K562 (cell line): ENCODE results near the gene PLEKHA8. TPM values are rescaled to one million over a fixed set of nuclear protein-coding genes. Genes with fewer than 3 reads are reported as not detected.
A peak's percentile ranks its signal among the peaks of the same experiment; 100 is the strongest.

Experiments used
- HLTF ChIP-seq: fragments of 450-650 bp; IDR thresholded peaks from 2 replicates; pipeline ENCODE4 v1.6.1; 2016
- KLF16 ChIP-seq: IDR thresholded peaks from 2 replicates; pipeline ENCODE4 v1.6.1; 2016; ENCODE audit warnings: antibody characterized with exemption
- MLLT1 ChIP-seq, 2 experiments: fragments of 450-650 bp; IDR thresholded peaks; 2 replicates each; pipeline ENCODE4 v1.6.1; 2016
- NFRKB ChIP-seq: fragments of 450-650 bp; IDR thresholded peaks from 2 replicates; pipeline ENCODE4 v1.6.1; 2016; ENCODE audit warnings: low read depth
- PKNOX1 ChIP-seq: fragments of 450-650 bp; IDR thresholded peaks from 2 replicates; pipeline ENCODE4 v1.6.1; 2016
- PTBP1 ChIP-seq: fragments of 200-400 bp; formaldehyde crosslinking; IDR thresholded peaks from 2 replicates; pipeline ENCODE4 v1.6.1; 2017; ENCODE audit warnings: low read depth, low read length
- RERE ChIP-seq: sonication (generic); formaldehyde crosslinking; IDR thresholded peaks from 2 replicates; pipeline ENCODE4 v1.8.0; 2023; ENCODE audit warnings: missing genetic modification reagents, mild to moderate bottlenecking, borderline replicate concordance
- SFPQ ChIP-seq: fragments of 200-400 bp; formaldehyde crosslinking; IDR thresholded peaks from 2 replicates; pipeline ENCODE4 v1.6.1; 2017; ENCODE audit warnings: mild to moderate bottlenecking, low read depth, low read length, moderate library complexity
- SMARCC2 ChIP-seq: fragments of 450-650 bp; IDR thresholded peaks from 2 replicates; pipeline ENCODE4 v1.6.1; 2017; ENCODE audit warnings: antibody characterized with exemption, moderate library complexity, mild to moderate bottlenecking, low read depth
- TAL1 ChIP-seq: fragments of 450-650 bp; IDR thresholded peaks from 2 replicates; pipeline ENCODE4 v1.6.1; 2016; ENCODE audit warnings: mild to moderate bottlenecking
- TCF7L2 ChIP-seq: fragments of 150-350 bp; IDR thresholded peaks from 2 replicates; pipeline ENCODE4 v1.6.1; 2016; ENCODE audit warnings: low read depth, mild to moderate bottlenecking, low read length, moderate library complexity
- ZBTB8A ChIP-seq: fragments of 450-650 bp; IDR thresholded peaks from 2 replicates; pipeline ENCODE4 v1.6.1; 2018; ENCODE audit warnings: mild to moderate bottlenecking, moderate library complexity; ENCODE audit not compliant: partially characterized antibody
- ZNF217 ChIP-seq: sonication (generic); formaldehyde crosslinking; IDR thresholded peaks from 2 replicates; pipeline ENCODE4 v1.8.0; 2022; ENCODE audit warnings: mild to moderate bottlenecking, missing genetic modification reagents
- ZNF699 ChIP-seq: fragments of 250-450 bp; sonication (Bioruptor Pico); IDR thresholded peaks from 2 replicates; pipeline ENCODE4 v1.8.0; 2021; ENCODE audit warnings: mild to moderate bottlenecking, moderate library complexity; ENCODE audit not compliant: insufficient replicate concordance
- ZNF830 ChIP-seq: fragments of 250-450 bp; sonication (Bioruptor Pico); IDR thresholded peaks from 2 replicates; pipeline ENCODE4 v1.5.0; 2021; ENCODE audit warnings: mild to moderate bottlenecking
- polyA plus RNA-seq, 8 experiments: library from polyadenylated mRNA; depleted of rRNA in 4 of 8; stranded (reverse) in 5 of 8; unstranded in 3 of 8; fragments of >200 nt; fragmentation: Nextera tagmentation in 2 of 8; fragmentation: Illumina TruSeq in 1 of 8; extraction: Ambion mirVana in 2 of 8; extraction: Trizol in 1 of 8; gene quantifications; 2 replicates each; pipeline versions ENCODE4 v1.2.1 to v1.2.3, GENCODE V29; 2011 to 2014; ENCODE audit warnings: inconsistent platforms in 1 of 8, missing spikeins in 1 of 8
- total RNA-seq, 7 experiments: library from RNA; depleted of rRNA in 6 of 7; stranded (reverse); fragments of >200 nt in 6 of 7; fragmentation: Illumina TruSeq in 2 of 7; extraction: Trizol in 2 of 7; gene quantifications; 2 replicates each; pipeline versions ENCODE4 v1.2.1 to v1.2.3, GENCODE V29; 2011 to 2021; ENCODE audit warnings: low replicate concordance in 1 of 7
- TF ChIP-seq, protein P1 (sequence below): fragments of 450-650 bp; formaldehyde crosslinking; IDR thresholded peaks from 2 replicates; pipeline ENCODE4 v1.4.0; 2020; ENCODE audit warnings: mild to moderate bottlenecking, moderate library complexity

Gene PLEKHA8
- total and polyA plus RNA-seq, 9 of the 15 experiments (the other 6 are each of a cell fraction or from before 2014, with no cell fraction given) = 3.2 to 16.3 (median 11.8) TPM

- TF ChIP-seq RERE (no peak), KLF16 (0 out of 2 replicates have a peak, but pooled peaks have one; percentile 7), SFPQ (no peak), ZBTB8A (no peak), SMARCC2 (no peak), NFRKB (0 out of 2 replicates have a peak, but pooled peaks have one; percentile 42), PKNOX1 (peak; percentile 100), ZNF217 (CRISPR knock-in tag) (no peak), MLLT1 (IDR thresholded peaks at IDR 0.05) (peak; percentile 43 to 87; a peak in 2 of 4 replicates), TCF7L2 (no peak), ZNF830 (CRISPR knock-in tag) (no peak), TAL1 (no peak), HLTF (no peak), ZNF699 (CRISPR knock-in tag) (no peak), PTBP1 (no peak)
- TF ChIP-seq, protein P1, sequence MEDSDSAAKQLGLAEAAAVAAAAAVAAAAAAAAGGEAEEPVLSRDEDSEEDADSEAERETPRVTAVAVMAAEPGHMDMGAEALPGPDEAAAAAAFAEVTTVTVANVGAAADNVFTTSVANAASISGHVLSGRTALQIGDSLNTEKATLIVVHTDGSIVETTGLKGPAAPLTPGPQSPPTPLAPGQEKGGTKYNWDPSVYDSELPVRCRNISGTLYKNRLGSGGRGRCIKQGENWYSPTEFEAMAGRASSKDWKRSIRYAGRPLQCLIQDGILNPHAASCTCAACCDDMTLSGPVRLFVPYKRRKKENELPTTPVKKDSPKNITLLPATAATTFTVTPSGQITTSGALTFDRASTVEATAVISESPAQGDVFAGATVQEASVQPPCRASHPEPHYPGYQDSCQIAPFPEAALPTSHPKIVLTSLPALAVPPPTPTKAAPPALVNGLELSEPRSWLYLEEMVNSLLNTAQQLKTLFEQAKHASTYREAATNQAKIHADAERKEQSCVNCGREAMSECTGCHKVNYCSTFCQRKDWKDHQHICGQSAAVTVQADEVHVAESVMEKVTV (CRISPR knock-in tag) = no peak
Measured at GRCh38 chr7:30026229-30027064, 1.8 kb upstream of the PLEKHA8 start, which contains the start of gene FKBP14 (continued).
